Measurements from ENCODE around the gene ADGRD1. TPM values are rescaled to one million over a fixed set of nuclear protein-coding genes. Genes with fewer than 3 reads are reported as not detected.
"Not testable (repeated sequence)": the region's sequence is repeated elsewhere in the genome, so short reads cannot be mapped to it uniquely, and the experiment has no call there.

The ADGRD1 gene
- total RNA-seq (2014; rRNA removed; shearing (Covaris generic)), result 0.05 TPM in 1 of 2 replicates, not detected in the other
- 0.88 and 0.90 TPM in 2 replicates for polyA plus RNA-seq (2015; cell fraction: cytosol; rRNA removed)
- 0.33 TPM in 1 of 2 replicates, not detected in the other for polyA plus RNA-seq (2015; cell fraction: nucleus; rRNA removed)

DNA sequence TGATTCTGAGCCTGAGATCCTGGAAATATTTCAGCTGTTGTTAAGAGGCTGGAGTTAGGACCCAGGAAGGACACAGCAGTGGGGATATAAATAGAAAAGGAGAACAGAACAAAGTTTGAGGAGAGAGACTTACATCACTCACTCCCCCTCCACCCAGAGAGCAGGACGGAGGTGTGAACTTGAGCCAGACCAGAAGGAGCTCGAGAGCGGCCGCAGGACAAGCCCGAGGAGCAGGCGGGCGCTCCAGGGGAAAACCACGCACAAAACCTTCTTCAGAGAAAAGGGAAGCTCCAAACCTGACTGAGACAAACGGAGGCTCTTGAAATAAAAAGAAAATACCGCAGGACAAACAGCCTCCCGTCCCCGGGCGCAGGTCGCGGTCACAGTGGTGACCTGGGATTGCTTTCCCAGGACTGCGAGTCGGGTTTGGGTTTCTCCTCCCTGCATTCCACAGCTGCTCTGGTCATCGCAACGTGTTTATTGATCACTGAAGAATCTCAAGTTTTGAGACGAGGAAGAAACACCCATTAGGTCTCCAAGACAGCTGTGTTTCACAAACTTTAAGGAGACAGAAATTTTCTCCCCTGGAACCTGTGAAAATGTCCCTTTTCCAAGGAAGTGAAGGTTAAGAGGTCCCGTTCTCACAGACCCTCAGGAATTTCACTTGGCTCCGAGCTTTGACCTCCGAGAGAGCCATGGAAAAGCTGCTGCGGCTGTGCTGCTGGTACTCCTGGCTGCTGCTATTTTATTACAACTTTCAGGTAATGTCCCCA lies at the start of gene ADGRD1:
ADGRD1 (plus strand) TSS at position 137 of the 773 bp plus-strand sequence; CDS start at position 696, 559 bp downstream.
- no peak for DNase-seq (ENCODE audit: low read depth, low spot score)
- in situ Hi-C loops (cut with HindIII; ENCODE audit: low pct_unique_long_range_greater_than_20kb, low sequenced_read_pairs), result no loop called here

DNA sequence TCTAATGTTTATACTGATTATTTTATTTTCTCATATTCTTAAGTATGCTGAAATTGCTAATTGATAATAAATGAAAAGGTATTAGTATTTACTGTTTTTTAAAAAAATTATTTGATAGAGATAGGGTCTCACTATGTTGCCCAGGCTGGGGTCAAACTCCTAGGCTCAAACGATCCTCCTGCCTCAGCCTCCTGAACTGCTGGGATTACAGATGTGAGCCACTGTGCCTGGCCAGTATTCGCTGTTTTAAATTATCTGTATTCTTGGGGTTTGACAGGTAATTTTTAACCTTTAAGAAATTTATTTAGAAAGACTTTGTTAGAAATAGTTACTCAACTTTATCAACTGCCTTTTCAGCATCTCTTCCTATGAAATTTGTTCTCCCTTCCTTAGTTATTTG lies 49.6 kb upstream of the ADGRD1 start:
- in situ Hi-C loops (cut with HindIII; ENCODE audit: low pct_unique_long_range_greater_than_20kb, low sequenced_read_pairs), result no loop called here

DNA sequence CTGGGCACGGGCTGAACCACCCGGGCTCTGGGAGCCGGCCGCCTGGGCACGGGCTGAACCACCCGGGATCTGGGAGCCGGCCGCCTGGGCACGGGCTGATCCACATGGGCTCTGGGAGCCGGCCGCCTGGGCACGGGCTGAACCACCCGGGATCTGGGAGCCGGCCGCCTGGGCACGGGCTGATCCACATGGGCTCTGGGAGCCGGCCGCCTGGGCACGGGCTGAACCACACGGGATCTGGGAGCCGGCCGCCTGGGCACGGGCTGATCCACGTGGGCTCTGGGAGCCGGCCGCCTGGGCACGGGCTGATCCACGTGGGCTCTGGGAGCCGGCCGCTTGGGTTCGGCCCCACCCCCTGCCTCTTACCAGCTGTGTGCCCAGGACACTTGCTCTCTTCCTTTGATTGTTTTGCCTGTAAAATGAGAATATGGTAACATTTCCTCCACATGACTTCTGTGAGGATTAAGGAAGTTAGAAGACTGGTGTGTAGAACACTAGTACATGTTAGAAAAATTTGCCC lies 48.7 kb upstream of the ADGRD1 start:
- in situ Hi-C loops (cut with HindIII; ENCODE audit: low pct_unique_long_range_greater_than_20kb, low sequenced_read_pairs); DNase-seq (ENCODE audit: low read depth, low spot score): not testable (repeated sequence)

More for the DNA sequence above, 49.6 kb upstream of the ADGRD1 start:
- no peak for DNase-seq (ENCODE audit: low read depth, low spot score)

DNA sequence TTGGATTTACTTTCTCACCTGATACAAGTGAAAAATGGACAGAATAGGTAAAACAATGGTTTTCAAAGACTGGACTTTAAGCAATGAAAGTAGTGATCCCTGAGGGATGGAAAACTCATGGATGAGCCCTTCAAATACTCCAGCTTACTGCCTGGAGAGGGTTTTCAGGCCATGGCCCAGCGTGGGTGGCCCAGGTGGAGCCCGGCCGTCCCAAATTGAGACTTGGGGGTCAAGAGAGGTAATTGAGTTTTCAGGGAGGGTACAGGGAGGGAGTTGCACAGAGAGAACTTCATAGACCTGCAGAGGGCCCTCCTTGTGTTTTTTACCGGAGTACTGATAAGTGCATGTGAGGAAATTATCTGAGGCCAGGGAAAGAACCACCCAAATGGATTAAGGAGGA lies 44.6 kb upstream of the ADGRD1 start:
- in situ Hi-C loops (cut with HindIII; ENCODE audit: low pct_unique_long_range_greater_than_20kb, low sequenced_read_pairs), result no loop called here
- DNase-seq (ENCODE audit: low read depth, low spot score), result no peak

- DNase-seq (ENCODE audit: low read depth, low spot score), result no peak
- in situ Hi-C loops (cut with HindIII; ENCODE audit: low pct_unique_long_range_greater_than_20kb, low sequenced_read_pairs), result no loop called here
These were observed 42.5 kb upstream of the ADGRD1 start for GRCh38 chr12:130911193-130911592.

GRCh38 chr12:130911933-130912332 lies 41.8 kb upstream of the ADGRD1 start:
- in situ Hi-C loops (cut with HindIII; ENCODE audit: low pct_unique_long_range_greater_than_20kb, low sequenced_read_pairs), result no loop called here
- no peak for DNase-seq (ENCODE audit: low read depth, low spot score)

GRCh38 chr12:130916241-130916911 lies 37.3 kb upstream of the ADGRD1 start:
- in situ Hi-C loops (cut with HindIII; ENCODE audit: low pct_unique_long_range_greater_than_20kb, low sequenced_read_pairs), result no loop called here
- peak; percentile 71 for DNase-seq (ENCODE audit: low read depth, low spot score)

- in situ Hi-C loops (cut with HindIII; ENCODE audit: low pct_unique_long_range_greater_than_20kb, low sequenced_read_pairs), result no loop called here
- DNase-seq (ENCODE audit: low read depth, low spot score), result no peak
These were observed 36.1 kb upstream of the ADGRD1 start for GRCh38 chr12:130917607-130918006.

DNA sequence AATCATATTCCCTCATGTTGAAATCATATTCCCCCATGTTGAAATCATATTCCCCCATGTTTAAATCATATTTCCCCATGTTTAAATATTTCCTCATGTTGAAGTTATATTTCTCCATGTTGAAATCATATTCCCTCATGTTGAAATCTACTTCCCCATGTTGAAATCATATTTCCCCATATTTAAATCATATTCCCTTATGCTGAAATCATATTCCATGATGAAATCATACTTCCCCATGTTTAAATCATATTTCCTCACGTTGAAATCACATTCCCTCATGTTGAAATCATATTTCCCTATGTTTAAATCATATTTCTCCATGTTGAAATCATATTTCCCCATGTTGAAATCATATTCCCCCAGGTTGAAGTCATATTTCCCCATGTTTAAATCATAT lies 34.6 kb upstream of the ADGRD1 start:
- DNase-seq (ENCODE audit: low read depth, low spot score), result no peak
- in situ Hi-C loops (cut with HindIII; ENCODE audit: low pct_unique_long_range_greater_than_20kb, low sequenced_read_pairs), result no loop called here

GRCh38 chr12:130920119-130920703 lies 33.5 kb upstream of the ADGRD1 start:
- in situ Hi-C loops (cut with HindIII; ENCODE audit: low pct_unique_long_range_greater_than_20kb, low sequenced_read_pairs), result no loop called here
- no peak for DNase-seq (ENCODE audit: low read depth, low spot score)

DNA sequence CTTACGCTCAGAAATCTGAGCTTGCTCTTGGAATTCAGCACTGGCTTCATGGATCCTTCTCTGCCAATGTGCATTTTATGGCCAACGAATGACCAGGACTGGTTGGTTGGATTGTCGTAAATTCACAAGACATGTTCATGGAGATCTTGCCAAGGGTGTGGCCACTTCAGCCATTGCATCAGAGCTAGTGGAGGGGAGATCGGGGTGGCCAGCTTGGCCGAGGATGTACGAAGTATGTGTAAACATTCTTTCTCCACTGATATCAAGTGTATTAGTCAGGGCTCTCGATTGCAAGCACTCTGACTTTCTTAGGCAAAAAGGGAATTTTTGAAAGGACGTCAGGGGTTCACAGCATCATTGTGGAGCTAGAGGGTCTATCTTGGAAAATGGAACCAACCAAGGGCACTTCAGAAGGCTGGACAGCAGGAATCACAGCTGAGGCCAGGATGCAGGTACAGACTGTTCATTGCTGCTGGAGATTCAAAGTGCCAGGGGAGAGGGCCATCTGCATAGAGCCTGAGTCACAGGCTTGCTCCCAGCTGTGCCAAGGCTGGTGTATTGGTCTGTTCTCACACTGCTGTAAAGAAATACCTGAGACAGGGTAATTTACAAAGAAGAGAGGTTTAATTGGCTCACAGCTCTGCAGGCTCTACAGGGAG lies 32.9 kb upstream of the ADGRD1 start:
- no peak for DNase-seq (ENCODE audit: low read depth, low spot score)
- in situ Hi-C loops (cut with HindIII; ENCODE audit: low pct_unique_long_range_greater_than_20kb, low sequenced_read_pairs), result no loop called here

DNA sequence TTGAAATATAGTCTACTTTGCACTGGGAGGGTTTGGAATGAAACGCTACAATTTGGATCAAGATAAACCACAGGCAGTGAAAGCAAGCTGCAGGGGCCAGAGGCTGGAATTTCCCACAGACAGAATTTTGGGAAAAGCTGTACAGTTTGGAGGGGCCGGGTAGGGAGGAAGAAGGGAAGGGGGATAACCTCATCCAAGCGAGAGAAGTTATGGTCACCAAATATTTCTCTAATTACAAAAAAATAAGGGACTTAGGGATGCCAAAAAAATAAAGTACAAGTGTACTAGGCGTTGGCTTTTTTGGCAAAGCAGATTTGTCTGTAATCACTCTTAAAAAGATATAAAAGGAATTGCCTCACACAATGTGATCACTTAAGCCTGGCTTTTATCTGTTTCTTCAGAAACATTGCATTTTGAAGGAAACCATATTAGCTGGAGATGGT lies 31.2 kb upstream of the ADGRD1 start:
- no peak for DNase-seq (ENCODE audit: low read depth, low spot score)
- in situ Hi-C loops (cut with HindIII; ENCODE audit: low pct_unique_long_range_greater_than_20kb, low sequenced_read_pairs), result no loop called here

- in situ Hi-C loops (cut with HindIII; ENCODE audit: low pct_unique_long_range_greater_than_20kb, low sequenced_read_pairs), result no loop called here
These were observed 28.6 kb upstream of the ADGRD1 start for GRCh38 chr12:130924966-130925665.

DNA sequence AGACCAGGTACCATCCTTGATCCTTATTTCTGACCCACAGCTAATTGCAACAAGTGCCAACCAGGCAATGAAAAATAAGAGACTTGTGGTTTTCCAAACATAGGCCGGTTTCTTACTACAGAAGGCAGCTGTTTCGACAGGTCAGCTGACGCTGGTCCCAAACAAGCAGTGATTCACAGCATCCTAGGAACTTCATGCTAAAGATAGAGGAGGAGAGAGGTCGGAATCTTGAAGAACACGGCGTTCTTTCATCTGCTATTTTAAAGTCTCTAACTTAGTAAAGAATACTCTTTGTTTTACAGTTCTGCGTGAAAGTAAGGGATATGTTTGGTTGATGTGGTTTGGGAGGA lies 28.1 kb upstream of the ADGRD1 start:
- peak; percentile 97 for DNase-seq (ENCODE audit: low read depth, low spot score)
- in situ Hi-C loops (cut with HindIII; ENCODE audit: low pct_unique_long_range_greater_than_20kb, low sequenced_read_pairs), result no loop called here

More at GRCh38 chr12:130924966-130925665, 28.6 kb upstream of the ADGRD1 start:
- no peak for DNase-seq (ENCODE audit: low read depth, low spot score)

DNA sequence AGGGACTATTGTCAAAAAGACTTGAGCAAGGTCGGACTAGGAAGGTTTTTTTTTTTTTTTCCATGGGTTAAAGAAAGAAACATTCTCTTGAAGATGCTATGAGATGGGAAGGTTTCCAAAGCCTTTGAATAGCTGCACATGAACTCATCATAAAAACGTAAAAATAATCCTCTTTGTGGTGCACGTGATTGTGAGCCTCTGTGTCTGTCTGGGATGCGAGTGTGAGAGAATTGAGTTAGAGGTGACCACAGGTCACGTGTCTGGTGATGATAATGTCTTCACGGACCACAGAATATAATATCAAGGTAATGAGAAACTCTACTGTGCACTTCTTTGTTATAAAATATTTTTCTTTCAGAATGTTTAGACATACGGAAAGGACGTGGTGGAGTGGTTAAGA lies 24.3 kb upstream of the ADGRD1 start:
- in situ Hi-C loops (cut with HindIII; ENCODE audit: low pct_unique_long_range_greater_than_20kb, low sequenced_read_pairs), result no loop called here
- DNase-seq (ENCODE audit: low read depth, low spot score), result no peak

DNA sequence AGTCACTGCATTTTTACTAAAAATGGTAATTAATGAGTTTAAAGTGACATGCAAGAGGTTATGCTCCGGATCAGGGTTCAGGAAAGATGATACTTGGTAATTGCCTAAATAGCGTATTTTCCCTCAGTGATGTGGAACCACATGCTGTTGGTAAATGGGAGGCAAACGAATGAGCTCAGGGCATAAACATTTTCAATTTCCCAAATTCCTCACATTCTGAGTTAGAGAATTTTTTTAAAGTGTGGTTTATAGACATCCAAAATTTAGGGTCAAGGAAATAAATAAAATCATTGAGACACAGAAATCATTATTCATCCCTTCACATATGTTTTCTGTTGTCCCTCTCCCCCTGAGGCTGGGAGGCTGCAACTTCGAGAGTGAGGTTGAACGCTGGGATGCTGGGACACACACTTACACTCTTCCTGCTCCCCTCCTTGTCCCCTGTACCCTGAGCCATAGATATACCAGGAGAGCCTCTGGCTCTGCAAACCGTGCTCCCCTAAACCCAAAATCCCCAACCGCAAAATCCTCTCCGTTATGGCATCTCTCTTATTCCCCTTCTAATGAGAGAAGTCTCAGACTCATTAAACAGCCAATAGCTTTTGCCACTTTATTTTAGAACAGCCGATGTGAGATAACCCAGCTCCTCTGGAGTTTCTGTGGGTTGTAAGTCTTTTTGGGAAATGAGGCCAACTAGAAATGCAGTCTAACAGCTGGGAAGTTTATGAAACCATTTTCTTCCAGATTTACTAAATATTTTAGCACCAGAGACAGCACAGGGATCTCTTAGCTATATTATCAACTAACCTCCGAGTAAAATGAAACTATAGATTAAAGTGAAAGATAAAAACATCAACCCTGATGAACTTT lies 21.4 kb upstream of the ADGRD1 start:
- DNase-seq (ENCODE audit: low read depth, low spot score), result no peak
- in situ Hi-C loops (cut with HindIII; ENCODE audit: low pct_unique_long_range_greater_than_20kb, low sequenced_read_pairs), result no loop called here
